ENCODE data around the gene INTS7. TPM values are rescaled to one million over a fixed set of nuclear protein-coding genes. Genes with fewer than 3 reads are reported as not detected.

Gene INTS7
- total RNA-seq, 2 donors from 2014 or later, result 6.6 to 8.6 TPM

DNA sequence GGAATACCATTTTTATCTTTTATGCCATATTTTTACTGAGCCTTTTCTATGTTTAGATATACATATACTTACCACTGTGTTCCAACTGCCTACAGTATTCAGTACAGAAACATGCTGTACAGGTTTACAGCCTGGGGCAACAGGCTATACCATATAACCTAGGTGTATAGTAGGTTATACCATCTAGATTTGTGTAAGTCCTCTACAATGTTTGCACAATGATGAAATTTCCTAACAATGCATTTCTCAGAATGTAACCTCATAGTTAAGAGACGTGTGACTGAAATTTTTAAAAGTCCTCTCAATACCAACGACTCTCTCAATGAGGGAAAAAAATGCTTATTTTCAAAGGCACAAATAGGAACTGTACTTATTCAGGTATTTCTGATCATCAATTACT lies 21.7 kb downstream of the INTS7 start:
- Histone ChIP-seq H3K4me1 (peaks cover 5% of the 10 kb centered on the region), H3K9me3 (no peaks in the 10 kb centered on the region), H3K27ac (no peak overlapping the region), H3K4me3 (no peak overlapping the region), H3K36me3 (replicated peaks in 1 of 2; ENCODE audit: insufficient read depth in 1 of 2, low read depth in 2 of 2) (peaks cover 0 to 2% of the 10 kb centered on the region in 2 donors), H3K27me3 (no peaks in the 10 kb centered on the region)
- DNase-seq (no peak), ATAC-seq (no peak)
- TF ChIP-seq, protein P1, sequence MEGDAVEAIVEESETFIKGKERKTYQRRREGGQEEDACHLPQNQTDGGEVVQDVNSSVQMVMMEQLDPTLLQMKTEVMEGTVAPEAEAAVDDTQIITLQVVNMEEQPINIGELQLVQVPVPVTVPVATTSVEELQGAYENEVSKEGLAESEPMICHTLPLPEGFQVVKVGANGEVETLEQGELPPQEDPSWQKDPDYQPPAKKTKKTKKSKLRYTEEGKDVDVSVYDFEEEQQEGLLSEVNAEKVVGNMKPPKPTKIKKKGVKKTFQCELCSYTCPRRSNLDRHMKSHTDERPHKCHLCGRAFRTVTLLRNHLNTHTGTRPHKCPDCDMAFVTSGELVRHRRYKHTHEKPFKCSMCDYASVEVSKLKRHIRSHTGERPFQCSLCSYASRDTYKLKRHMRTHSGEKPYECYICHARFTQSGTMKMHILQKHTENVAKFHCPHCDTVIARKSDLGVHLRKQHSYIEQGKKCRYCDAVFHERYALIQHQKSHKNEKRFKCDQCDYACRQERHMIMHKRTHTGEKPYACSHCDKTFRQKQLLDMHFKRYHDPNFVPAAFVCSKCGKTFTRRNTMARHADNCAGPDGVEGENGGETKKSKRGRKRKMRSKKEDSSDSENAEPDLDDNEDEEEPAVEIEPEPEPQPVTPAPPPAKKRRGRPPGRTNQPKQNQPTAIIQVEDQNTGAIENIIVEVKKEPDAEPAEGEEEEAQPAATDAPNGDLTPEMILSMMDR (IDR thresholded peaks at IDR 0.05), result no peak
- TF ChIP-seq POLR2A (IDR thresholded peaks at IDR 0.05), result no peak
- 79 to 87% methylated on average over 2 of the region's 2 CpGs for WGBS, 2 donors
- intact Hi-C loops (cut with DNase I), result no loop called here

DNA sequence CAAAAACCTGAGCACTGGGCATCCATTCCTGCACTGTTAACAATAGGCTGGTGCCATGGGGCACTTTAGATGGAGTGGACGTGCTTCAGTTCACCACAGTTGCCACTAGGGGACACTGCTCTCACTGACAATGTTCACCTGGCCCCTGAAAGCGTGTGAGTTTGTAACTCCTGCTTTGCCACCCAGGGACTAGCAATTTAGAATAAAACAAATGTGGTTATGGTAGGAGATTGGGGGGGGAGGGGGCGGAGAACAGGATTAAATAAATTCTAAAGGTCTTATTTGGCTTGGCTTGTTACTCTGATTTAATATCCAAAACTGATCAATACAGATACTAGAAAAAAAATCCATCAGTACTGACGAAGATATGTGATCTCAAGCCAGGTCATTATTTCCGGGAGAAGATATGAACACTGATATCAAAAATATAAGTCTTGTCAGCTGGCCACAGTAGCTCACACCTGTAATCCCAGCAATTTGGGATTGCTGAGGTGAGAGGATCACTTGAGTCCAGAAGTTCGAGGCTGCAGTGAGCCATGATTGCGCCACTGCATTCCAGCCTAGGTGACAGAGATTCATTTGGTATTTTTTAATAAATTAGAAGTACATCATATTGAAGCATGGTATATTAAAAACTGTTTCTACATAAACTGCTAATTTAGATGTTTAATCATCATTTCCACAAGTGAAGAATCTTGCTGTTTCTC lies 23.2 kb downstream of the INTS7 start:
- DNase-seq (peak; percentile 75 to 79 (median 78)), ATAC-seq (peak; percentile 96)
- WGBS, 2 donors, result 24 to 34% methylated on average over 7 of the region's 7 CpGs
- H3K4me3 ChIP-seq, result no peak overlapping the region
- H3K4me1 ChIP-seq, result peaks cover 5% of the 10 kb centered on the region
- H3K36me3 ChIP-seq (replicated peaks in 1 of 2; ENCODE audit: insufficient read depth in 1 of 2, low read depth in 2 of 2), result peaks cover 0 to 2% of the 10 kb centered on the region in 2 donors
- no peak for TF ChIP-seq POLR2A (IDR thresholded peaks at IDR 0.05)
- TF ChIP-seq, protein P1 (IDR thresholded peaks at IDR 0.05), result peak; percentile 90 to 97 (median 93)
- no peak overlapping the region for H3K27ac ChIP-seq
- intact Hi-C loops (cut with DNase I), result no loop called here
- H3K27me3 ChIP-seq, result no peaks in the 10 kb centered on the region
- no peaks in the 10 kb centered on the region for H3K9me3 ChIP-seq

DNA sequence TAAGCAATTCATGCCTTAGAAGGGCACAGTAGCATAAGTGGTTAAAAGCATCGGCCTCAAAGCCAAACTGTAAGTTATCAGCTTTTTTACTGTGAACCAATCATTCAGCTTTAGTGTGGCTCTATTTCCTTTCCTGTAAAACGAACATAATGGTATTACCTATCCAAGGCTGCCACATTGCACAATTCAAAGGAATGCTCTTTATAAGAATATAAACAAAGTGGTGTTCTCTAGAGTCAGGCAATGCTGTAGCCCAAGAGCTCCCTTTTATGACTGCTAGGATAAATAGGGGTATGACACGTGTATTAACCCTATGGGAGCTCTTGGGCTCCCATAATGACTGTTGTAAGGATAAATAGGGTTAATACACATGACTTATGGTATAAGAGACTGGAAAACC lies 25.4 kb downstream of the INTS7 start:
- H3K36me3 ChIP-seq (replicated peaks in 1 of 2; ENCODE audit: insufficient read depth in 1 of 2, low read depth in 2 of 2), result peaks cover 0 to 3% of the 10 kb centered on the region in 2 donors
- TF ChIP-seq, protein P1 (IDR thresholded peaks at IDR 0.05), result no peak
- TF ChIP-seq POLR2A (IDR thresholded peaks at IDR 0.05), result no peak
- 68 to 75% methylated on average over 3 of the region's 3 CpGs for WGBS, 2 donors
- ATAC-seq (no peak), DNase-seq (no peak)
- H3K9me3 ChIP-seq, result no peaks in the 10 kb centered on the region
- H3K4me1 ChIP-seq, result peaks cover 5% of the 10 kb centered on the region
- intact Hi-C loops (cut with DNase I), result no loop called here
- H3K27me3 ChIP-seq, result no peaks in the 10 kb centered on the region
- H3K4me3 ChIP-seq, result no peak overlapping the region
- H3K27ac ChIP-seq, result no peak overlapping the region

DNA sequence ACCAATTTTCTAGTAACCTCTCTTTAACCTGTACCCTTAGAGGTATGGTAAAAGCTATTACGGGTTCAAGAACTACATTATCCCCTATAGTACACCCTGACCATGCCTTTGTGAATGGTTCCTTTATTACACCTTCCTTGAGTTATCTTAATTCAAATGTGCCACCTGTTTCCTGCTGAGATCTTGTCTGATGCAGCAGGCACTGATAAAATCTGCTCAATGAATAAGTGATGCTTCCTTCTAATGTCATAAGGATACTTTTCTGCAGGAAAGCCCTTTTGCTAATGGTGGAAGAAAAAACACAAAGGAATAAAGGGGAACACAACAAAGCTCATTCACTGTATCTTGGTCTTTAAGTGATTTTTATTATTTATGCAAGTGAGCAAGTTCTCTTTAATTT lies 25.8 kb downstream of the INTS7 start:
- Histone ChIP-seq H3K4me3 (no peak overlapping the region), H3K9me3 (no peaks in the 10 kb centered on the region), H3K4me1 (peaks cover 5% of the 10 kb centered on the region), H3K27me3 (no peaks in the 10 kb centered on the region), H3K36me3 (replicated peaks in 1 of 2; ENCODE audit: insufficient read depth in 1 of 2, low read depth in 2 of 2) (peaks cover 0 to 3% of the 10 kb centered on the region in 2 donors), H3K27ac (no peak overlapping the region)
- no peak for ATAC-seq
- TF ChIP-seq POLR2A (IDR thresholded peaks at IDR 0.05), result no peak
- intact Hi-C loops (cut with DNase I), result no loop called here
- WGBS, 2 donors, result 86 to 94% methylated on average over 1 of the region's 1 CpG
- DNase-seq, result no peak

DNA sequence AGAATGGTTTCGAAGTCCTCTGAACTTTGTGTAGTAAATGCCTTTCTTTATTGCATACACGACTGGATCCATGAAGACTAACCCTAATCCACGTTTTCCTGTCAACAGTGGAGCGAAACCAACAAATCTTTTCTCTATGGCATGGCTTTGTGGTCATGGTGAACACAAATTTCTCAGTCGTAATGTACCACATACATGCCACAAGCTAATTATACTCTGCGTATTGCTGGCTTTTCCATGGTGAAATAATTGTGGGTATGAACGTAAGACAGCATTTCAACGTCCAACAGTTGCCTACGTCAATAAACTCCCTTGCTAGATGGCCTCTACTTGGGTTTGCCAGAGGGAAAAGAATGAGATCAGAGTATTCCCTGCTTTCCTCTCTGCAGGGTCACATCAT lies 27.5 kb downstream of the INTS7 start:
- no peak for TF ChIP-seq POLR2A (IDR thresholded peaks at IDR 0.05)
- TF ChIP-seq, protein P1 (IDR thresholded peaks at IDR 0.05), result no peak
- no peaks in the 10 kb centered on the region for H3K9me3 ChIP-seq
- H3K27ac ChIP-seq, result no peak overlapping the region
- WGBS, 2 donors, result 86 to 87% methylated on average over 9 of the region's 9 CpGs
- peaks cover 0 to 6% of the 10 kb centered on the region in 2 donors for H3K36me3 ChIP-seq (replicated peaks in 1 of 2; ENCODE audit: insufficient read depth in 1 of 2, low read depth in 2 of 2)
- no peak overlapping the region for H3K4me3 ChIP-seq
- H3K4me1 ChIP-seq, result peaks cover 5% of the 10 kb centered on the region
- intact Hi-C loops (cut with DNase I), result no loop called here
- DNase-seq (no peak), ATAC-seq (no peak)
- no peaks in the 10 kb centered on the region for H3K27me3 ChIP-seq
